Measurements from ENCODE around the gene ALDOB. TPM values are rescaled to one million over a fixed set of nuclear protein-coding genes. Genes with fewer than 3 reads are reported as not detected.
"Not testable (repeated sequence)": the region's sequence is repeated elsewhere in the genome, so short reads cannot be mapped to it uniquely, and the experiment has no call there.

ALDOB gene
- total RNA-seq, 2 experiments from 2014 or later: not detected

DNA sequence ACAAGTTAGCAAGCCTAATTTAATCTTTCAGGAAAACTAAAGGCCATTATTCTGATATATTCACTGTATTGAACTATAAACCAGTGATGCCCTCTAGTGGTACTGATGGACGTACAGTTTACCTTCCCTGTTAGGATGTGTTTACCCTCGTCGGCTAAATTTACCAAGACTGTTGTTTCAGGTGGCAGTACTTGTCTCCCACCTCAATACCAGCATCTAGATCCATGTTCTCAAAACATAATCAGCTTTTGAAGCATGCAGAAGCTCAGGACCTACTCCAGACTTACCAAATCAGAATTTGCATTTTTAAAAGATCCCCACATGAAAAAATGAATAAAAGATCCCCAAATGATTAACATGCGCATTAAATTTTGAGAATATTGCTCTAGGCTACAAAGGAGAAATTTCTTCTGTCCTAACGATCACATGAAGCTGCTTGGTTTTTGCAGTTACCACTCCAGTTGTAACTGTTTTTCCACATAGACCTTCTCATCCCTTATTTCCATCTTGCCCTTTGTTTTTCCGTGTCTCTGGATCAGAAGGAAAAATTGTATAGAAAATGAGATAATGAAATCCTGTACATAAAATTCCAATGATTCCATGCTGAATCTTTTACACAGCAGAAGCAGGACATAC, 47.6 kb downstream of the ALDOB start:
- TF ChIP-seq, protein P1, sequence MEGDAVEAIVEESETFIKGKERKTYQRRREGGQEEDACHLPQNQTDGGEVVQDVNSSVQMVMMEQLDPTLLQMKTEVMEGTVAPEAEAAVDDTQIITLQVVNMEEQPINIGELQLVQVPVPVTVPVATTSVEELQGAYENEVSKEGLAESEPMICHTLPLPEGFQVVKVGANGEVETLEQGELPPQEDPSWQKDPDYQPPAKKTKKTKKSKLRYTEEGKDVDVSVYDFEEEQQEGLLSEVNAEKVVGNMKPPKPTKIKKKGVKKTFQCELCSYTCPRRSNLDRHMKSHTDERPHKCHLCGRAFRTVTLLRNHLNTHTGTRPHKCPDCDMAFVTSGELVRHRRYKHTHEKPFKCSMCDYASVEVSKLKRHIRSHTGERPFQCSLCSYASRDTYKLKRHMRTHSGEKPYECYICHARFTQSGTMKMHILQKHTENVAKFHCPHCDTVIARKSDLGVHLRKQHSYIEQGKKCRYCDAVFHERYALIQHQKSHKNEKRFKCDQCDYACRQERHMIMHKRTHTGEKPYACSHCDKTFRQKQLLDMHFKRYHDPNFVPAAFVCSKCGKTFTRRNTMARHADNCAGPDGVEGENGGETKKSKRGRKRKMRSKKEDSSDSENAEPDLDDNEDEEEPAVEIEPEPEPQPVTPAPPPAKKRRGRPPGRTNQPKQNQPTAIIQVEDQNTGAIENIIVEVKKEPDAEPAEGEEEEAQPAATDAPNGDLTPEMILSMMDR (IDR thresholded peaks at IDR 0.05): peak; percentile 60
- Histone ChIP-seq H3K4me1 (ENCODE audit: insufficient read depth, low read length) (no peaks in the 10 kb centered on the region), H3K27me3 (ENCODE audit: control insufficient read depth in 1 of 2, insufficient read depth in 2 of 2, low read length in 2 of 2) (no peaks in the 10 kb centered on the region), H3K36me3 (ENCODE audit: insufficient read depth, low read length) (peaks cover 21% of the 10 kb centered on the region), H3K27ac (ENCODE audit: low read depth in 1 of 2, low read length in 2 of 2) (no peak overlapping the region), H3K4me3 (ENCODE audit: low read length) (no peak overlapping the region), H3K9me3 (ENCODE audit: control insufficient read depth in 1 of 2, insufficient read depth in 1 of 2, low read length in 2 of 2) (peaks cover 7 to 14% of the 10 kb centered on the region in 2 experiments)
- Mint-ChIP-seq H3K36me3 (ENCODE audit: low read depth) (peaks cover 57% of the 10 kb centered on the region), H3K27ac (peak overlapping the region; percentile 40), H3K4me3 (no peak overlapping the region), H3K27me3 (no peaks in the 10 kb centered on the region), H3K9me3 (peaks cover 4% of the 10 kb centered on the region), H3K4me1 (ENCODE audit: low read depth) (peaks cover 32% of the 10 kb centered on the region)
- POLR2A ChIA-PET: interaction anchor here (1.2 to 2.8 kb wide), 2 partner anchors 8 to 10 kb away, joined by 3 to 15 read pairs; partner anchors contain the start of genes MRPL50 and ZNF189
- CTCF ChIA-PET: interaction anchor here (1.2 to 3.3 kb wide), 3 partner anchors 11 to 145 kb away, joined by 3 to 14 read pairs (median 4); partner anchors contain the start of genes MRPL50, RNF20 and ZNF189
- peak in 4 of 14 experiments; percentile 13 to 62 (median 48) for DNase-seq
- peak; percentile 65 for ATAC-seq (ENCODE audit: poor library complexity)
- intact Hi-C loops (cut with DNase I, micrococcal nuclease): no loop called here

DNA sequence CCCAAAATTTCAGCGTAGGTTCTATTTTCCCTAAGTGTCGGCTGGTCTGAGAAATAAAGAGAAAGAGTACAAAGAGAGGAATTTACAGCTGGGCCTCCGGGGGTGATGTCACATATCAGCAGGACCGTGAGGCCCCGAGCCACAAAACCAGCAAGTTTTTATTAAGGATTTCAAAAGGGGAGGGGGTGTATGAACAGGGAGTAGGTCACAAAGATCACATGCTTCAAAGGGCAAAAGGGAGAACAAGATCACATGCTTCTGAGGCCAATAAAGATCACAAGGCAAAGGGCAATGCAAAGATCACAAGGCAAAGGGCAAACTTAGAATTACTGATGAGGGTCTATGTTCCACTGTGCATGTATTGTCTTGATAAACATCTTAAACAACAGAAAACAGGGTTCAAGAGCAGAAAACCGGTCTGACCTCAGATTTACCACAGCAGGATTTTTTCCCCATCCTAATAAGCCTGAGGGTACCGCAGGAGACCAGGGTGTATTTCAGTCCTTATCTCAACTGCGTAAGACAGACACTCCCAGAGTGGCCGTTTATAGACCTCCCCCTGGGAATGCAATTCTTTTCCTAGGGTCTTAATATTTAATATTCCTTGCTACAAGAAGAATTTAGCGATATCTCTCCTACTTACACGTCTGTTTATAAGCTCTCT, 50.6 kb downstream of the ALDOB start, which contains the start of gene BAAT:
TSS of gene BAAT (minus strand) at position 134 of the 664 bp plus-strand sequence. CDS start 13,602 bp downstream, outside the sequence.
- H3K27me3 ChIP-seq (ENCODE audit: control insufficient read depth in 1 of 2, insufficient read depth in 2 of 2, low read length in 2 of 2); H3K9me3 Mint-ChIP-seq; H3K27ac ChIP-seq (ENCODE audit: low read depth in 1 of 2, low read length in 2 of 2); ATAC-seq (ENCODE audit: poor library complexity); intact Hi-C loops (cut with DNase I, micrococcal nuclease); H3K4me3 Mint-ChIP-seq; H3K27ac Mint-ChIP-seq; CTCF ChIA-PET; H3K4me1 ChIP-seq (ENCODE audit: insufficient read depth, low read length); H3K4me3 ChIP-seq (ENCODE audit: low read length); H3K27me3 Mint-ChIP-seq; H3K4me1 Mint-ChIP-seq (ENCODE audit: low read depth); POLR2A ChIA-PET: not testable (repeated sequence)
- H3K36me3 Mint-ChIP-seq (ENCODE audit: low read depth): peaks cover 27% of the 10 kb centered on the region
- H3K9me3 ChIP-seq (ENCODE audit: control insufficient read depth in 1 of 2, insufficient read depth in 1 of 2, low read length in 2 of 2): peaks cover 7 to 14% of the 10 kb centered on the region in 2 experiments
- peak in 1 of 14 experiments; percentile 4 for DNase-seq
- peaks cover 15% of the 10 kb centered on the region for H3K36me3 ChIP-seq (ENCODE audit: insufficient read depth, low read length)

DNA sequence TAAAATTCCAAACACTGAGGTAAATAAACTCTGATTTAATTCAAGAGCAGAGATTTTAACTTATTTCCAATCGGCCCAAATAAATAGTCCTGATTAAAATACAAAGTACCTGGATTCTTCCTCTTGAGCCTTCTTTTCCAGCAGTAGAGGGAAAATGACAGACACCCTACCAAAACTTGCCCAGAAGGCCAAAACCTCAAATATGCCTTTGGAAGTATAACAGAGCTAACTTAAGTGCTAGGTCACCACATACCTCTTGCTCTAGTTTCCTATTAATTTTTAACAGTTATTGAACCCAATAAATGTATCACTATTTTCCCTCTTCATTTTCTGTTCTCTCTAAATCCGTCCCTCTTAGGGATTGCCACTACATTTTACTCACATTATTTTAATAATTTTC, 52.2 kb downstream of the ALDOB start:
- ChIA-PET POLR2A (no interaction called here), CTCF (no interaction called here)
- H3K4me3 ChIP-seq (ENCODE audit: low read length): no peak overlapping the region
- H3K9me3 Mint-ChIP-seq: peaks cover 2% of the 10 kb centered on the region
- H3K27me3 ChIP-seq (ENCODE audit: control insufficient read depth in 1 of 2, insufficient read depth in 2 of 2, low read length in 2 of 2): no peaks in the 10 kb centered on the region
- DNase-seq (no peak), ATAC-seq (ENCODE audit: poor library complexity) (no peak)
- H3K27ac Mint-ChIP-seq: no peak overlapping the region
- H3K27ac ChIP-seq (ENCODE audit: low read depth in 1 of 2, low read length in 2 of 2): no peak overlapping the region
- peaks cover 4% of the 10 kb centered on the region for H3K27me3 Mint-ChIP-seq
- TF ChIP-seq, protein P1 (IDR thresholded peaks at IDR 0.05): no peak
- no peaks in the 10 kb centered on the region for H3K4me1 ChIP-seq (ENCODE audit: insufficient read depth, low read length)
- H3K36me3 ChIP-seq (ENCODE audit: insufficient read depth, low read length): peaks cover under 1% of the 10 kb centered on the region
- H3K4me3 Mint-ChIP-seq: no peak overlapping the region
- peaks cover 7 to 14% of the 10 kb centered on the region in 2 experiments for H3K9me3 ChIP-seq (ENCODE audit: control insufficient read depth in 1 of 2, insufficient read depth in 1 of 2, low read length in 2 of 2)
- intact Hi-C loops (cut with DNase I, micrococcal nuclease): no loop called here
- H3K4me1 Mint-ChIP-seq (ENCODE audit: low read depth): peaks cover 7% of the 10 kb centered on the region
- H3K36me3 Mint-ChIP-seq (ENCODE audit: low read depth): peaks cover 17% of the 10 kb centered on the region

Measured in CD4-positive, alpha-beta T cell (primary cell).